Measurements from ENCODE around the gene CHURC1. TPM values are rescaled to one million over a fixed set of nuclear protein-coding genes. Genes with fewer than 3 reads are reported as not detected.

The CHURC1 gene
- total and polyA plus RNA-seq, 2 of the 13 experiments (the other 11 are each of a cell fraction or from before 2014, with no cell fraction given) = 41.1 to 74.4 TPM

DNA sequence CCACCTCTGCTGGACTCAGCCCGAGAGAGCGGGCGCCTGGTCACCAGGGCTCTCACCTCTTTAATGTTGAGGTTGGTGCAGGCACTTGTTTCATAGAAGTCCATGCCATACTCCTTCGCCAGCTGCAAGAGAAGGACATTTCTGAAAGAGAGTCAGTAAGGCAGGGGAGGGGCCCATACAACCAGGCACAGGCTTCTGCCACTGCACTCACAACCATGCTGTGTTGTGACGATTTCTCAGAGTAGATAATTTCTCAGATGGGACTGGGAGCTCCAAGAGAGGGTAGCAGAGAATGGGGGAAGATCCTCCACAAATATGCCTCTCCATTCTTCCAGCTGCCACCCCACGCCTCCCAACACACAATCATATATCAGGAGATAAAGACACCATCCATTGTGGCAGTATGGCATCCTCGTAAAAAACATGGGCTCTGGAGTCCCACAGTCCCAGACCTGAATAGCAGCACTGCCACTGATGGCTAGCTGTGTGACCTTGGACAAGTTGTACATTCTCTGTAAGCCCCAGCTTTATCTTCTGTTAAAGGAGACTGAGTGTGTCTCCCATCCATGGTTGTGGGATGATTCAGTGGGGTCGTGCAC lies 34.5 kb downstream of the CHURC1 start (continued):
- TF ChIP-seq ZNF800 (CRISPR knock-in tag; IDR thresholded peaks at IDR 0.05) = no peak

- no peak overlapping the region for H3K4me3 ChIP-seq (replicated peaks in 1 of 3; ENCODE audit: insufficient read depth in 1 of 3, low read depth in 2 of 3, low read length in 3 of 3)
- H3K4me2 ChIP-seq (ENCODE audit: low read depth, low read length) = no peak overlapping the region
- peaks cover 0 to 5% of the 10 kb centered on the region in 2 experiments; a peak in 2 of 5 replicates for H3K36me3 ChIP-seq (replicated peaks in 1 of 2; ENCODE audit: control insufficient read depth in 1 of 2, insufficient read depth in 2 of 2, low read length in 2 of 2)
- FAIRE-seq (no peak), DNase-seq (ENCODE audit: low spot score) (no peak), ATAC-seq (no peak)
- H4K20me1 ChIP-seq (ENCODE audit: insufficient read depth, low read length) = no peaks in the 10 kb centered on the region
- no peak for TF ChIP-seq CEBPB (IDR thresholded peaks at IDR 0.05; ENCODE audit: borderline replicate concordance, low read depth, low read length)
- TF ChIP-seq NR2C2 (CRISPR knock-in tag; IDR thresholded peaks at IDR 0.05; ENCODE audit: borderline replicate concordance) = no peak
- TF ChIP-seq ZNF546 (CRISPR knock-in tag; conservative IDR thresholded peaks at IDR 0.05) = no peak
- no peak for TF ChIP-seq MED13 (CRISPR knock-in tag; IDR thresholded peaks at IDR 0.05)
- TF ChIP-seq GFI1 (CRISPR knock-in tag; IDR thresholded peaks at IDR 0.05; ENCODE audit: borderline replicate concordance) = no peak
- no peak for TF ChIP-seq RNF2 (conservative IDR thresholded peaks at IDR 0.05; ENCODE audit: low read depth)
- no peak for TF ChIP-seq SOX5 (CRISPR knock-in tag; IDR thresholded peaks at IDR 0.05; ENCODE audit: borderline replicate concordance)
- no peak for TF ChIP-seq NR1H2 (CRISPR knock-in tag; IDR thresholded peaks at IDR 0.05; ENCODE audit: borderline replicate concordance, low read depth)
- no peak for TF ChIP-seq AGO2 (optimal IDR thresholded peaks at IDR 0.05; ENCODE audit: low read depth, low read length)
- no peak for TF ChIP-seq TCF7L2 (IDR thresholded peaks at IDR 0.05; ENCODE audit: low read depth, low read length)
- TF ChIP-seq PHF8 (CRISPR knock-in tag; IDR thresholded peaks at IDR 0.05) = no peak
- no peak for TF ChIP-seq FOXA3 (CRISPR knock-in tag; IDR thresholded peaks at IDR 0.05)
- TF ChIP-seq HMGA1 (CRISPR knock-in tag; conservative IDR thresholded peaks at IDR 0.05) = no peak
- TF ChIP-seq, protein P1, sequence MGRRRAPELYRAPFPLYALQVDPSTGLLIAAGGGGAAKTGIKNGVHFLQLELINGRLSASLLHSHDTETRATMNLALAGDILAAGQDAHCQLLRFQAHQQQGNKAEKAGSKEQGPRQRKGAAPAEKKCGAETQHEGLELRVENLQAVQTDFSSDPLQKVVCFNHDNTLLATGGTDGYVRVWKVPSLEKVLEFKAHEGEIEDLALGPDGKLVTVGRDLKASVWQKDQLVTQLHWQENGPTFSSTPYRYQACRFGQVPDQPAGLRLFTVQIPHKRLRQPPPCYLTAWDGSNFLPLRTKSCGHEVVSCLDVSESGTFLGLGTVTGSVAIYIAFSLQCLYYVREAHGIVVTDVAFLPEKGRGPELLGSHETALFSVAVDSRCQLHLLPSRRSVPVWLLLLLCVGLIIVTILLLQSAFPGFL (CRISPR knock-in tag; IDR thresholded peaks at IDR 0.05) = no peak
- no peak for TF ChIP-seq ZNF362 (CRISPR knock-in tag; IDR thresholded peaks at IDR 0.05; ENCODE audit: borderline replicate concordance)
- no peak for TF ChIP-seq MED1 (CRISPR knock-in tag; IDR thresholded peaks at IDR 0.05)
- TF ChIP-seq TSC22D2 (CRISPR knock-in tag; IDR thresholded peaks at IDR 0.05; ENCODE audit: borderline replicate concordance) = no peak
- intact Hi-C loops (cut with micrococcal nuclease; ENCODE audit: unreplicated experiment) = no loop called here
- no peaks in the 10 kb centered on the region for H3K27me3 ChIP-seq (ENCODE audit: control insufficient read depth in 1 of 2, insufficient read depth in 2 of 2, low read length in 2 of 2)
- BruUV-seq (replicated peaks) = no TSS peak
- H3K4me1 ChIP-seq (ENCODE audit: insufficient read depth, low read length) = peaks cover 50% of the 10 kb centered on the region
- H3K9me3 ChIP-seq (ENCODE audit: low read length) = no peaks in the 10 kb centered on the region
- no peaks in the 10 kb centered on the region for H3K79me2 ChIP-seq (ENCODE audit: insufficient read depth, low read length)
- ChIA-PET POLR2A (no interaction called here), CTCF (ENCODE audit: low intra/inter-chr PET ratio, low total read pairs) (no interaction called here)
- no peak overlapping the region for H3K27ac ChIP-seq (ENCODE audit: extremely low read length, insufficient read depth, low read length)
- WGBS (ENCODE audit: low lambda C conversion rate) = 98% methylated on average over 8 of the region's 8 CpGs
- no peak overlapping the region for H3K9ac ChIP-seq (ENCODE audit: insufficient read depth, low read depth, low read length)
- H2AFZ ChIP-seq (ENCODE audit: low read length) = no peak overlapping the region
- in situ Hi-C loops (cut with HindIII; ENCODE audit: extremely low pct_ligation_motif_present, low pct_unique_long_range_greater_than_20kb) = no loop called here
Observed at GRCh38 chr14:64950889-64951288, 36.6 kb downstream of the CHURC1 start.
